NB4 (cell line): ENCODE data around the gene ID2.

Experiments
- DNase-seq: peaks from one replicate; pipeline ENCODE4 v3.0.0; 2010; ENCODE audit warnings: low read depth
- H3K4me3 ChIP-seq: one replicate; pipeline ENCODE4 v1.5.1; 2011; ENCODE audit warnings: mild to moderate bottlenecking, low read depth, low read length, moderate library complexity
- CTCF ChIP-seq: IDR thresholded peaks from one replicate; pipeline ENCODE4 v1.5.1; 2012; ENCODE audit warnings: low read depth, low read length
- MAX ChIP-seq: IDR thresholded peaks from 2 replicates; pipeline ENCODE4 v1.6.1; 2011; ENCODE audit warnings: low read depth, low read length
- MYC ChIP-seq: IDR thresholded peaks from 2 replicates; pipeline ENCODE4 v1.6.1; 2011; ENCODE audit warnings: low read depth, low read length
- POLR2A ChIP-seq: IDR thresholded peaks from 2 replicates; pipeline ENCODE4 v1.6.1; 2011; ENCODE audit warnings: mild to moderate bottlenecking; ENCODE audit not compliant: insufficient read length; ENCODE audit errors: extremely low read depth

ID2 gene

GRCh38 chr2:8704906-8705305 lies 23.1 kb downstream of the ID2 start:
- no peak for DNase-seq
- no peak overlapping the region for H3K4me3 ChIP-seq
- TF ChIP-seq CTCF (no peak), POLR2A (no peak), MAX (no peak), MYC (no peak)

- H3K4me3 ChIP-seq: no peak overlapping the region
- DNase-seq: no peak
- TF ChIP-seq MAX (no peak), POLR2A (no peak), CTCF (no peak), MYC (no peak)
Observed at GRCh38 chr2:8709611-8710010, 27.8 kb downstream of the ID2 start.

DNA sequence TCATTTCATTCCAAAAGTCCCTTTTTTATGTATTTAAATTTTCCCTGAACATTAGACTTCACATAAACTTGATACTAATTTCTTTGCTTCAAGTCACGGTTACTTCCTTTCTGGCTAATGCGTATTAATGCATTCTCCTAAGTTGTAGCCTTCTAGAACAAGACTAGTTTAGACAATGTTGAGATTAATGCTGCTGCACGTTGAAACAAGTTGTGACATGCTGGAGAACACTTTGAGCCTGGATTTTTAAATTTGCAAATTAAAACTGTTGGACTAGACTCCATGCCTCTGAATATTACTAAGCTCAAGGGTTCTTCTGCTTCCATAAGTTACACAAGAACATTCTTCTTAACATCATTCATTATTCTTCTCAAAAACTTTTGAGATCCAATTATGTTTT lies 29.1 kb downstream of the ID2 start:
- no peak for DNase-seq
- H3K4me3 ChIP-seq: no peak overlapping the region
- TF ChIP-seq CTCF (no peak), MAX (no peak), MYC (no peak), POLR2A (no peak)

- no peak for DNase-seq
- no peak for TF ChIP-seq CTCF
- TF ChIP-seq MAX: no peak
- no peak for TF ChIP-seq POLR2A
- no peak for TF ChIP-seq MYC
- H3K4me3 ChIP-seq: no peak overlapping the region
Observed at GRCh38 chr2:8714283-8714682, 32.4 kb downstream of the ID2 start.

DNA sequence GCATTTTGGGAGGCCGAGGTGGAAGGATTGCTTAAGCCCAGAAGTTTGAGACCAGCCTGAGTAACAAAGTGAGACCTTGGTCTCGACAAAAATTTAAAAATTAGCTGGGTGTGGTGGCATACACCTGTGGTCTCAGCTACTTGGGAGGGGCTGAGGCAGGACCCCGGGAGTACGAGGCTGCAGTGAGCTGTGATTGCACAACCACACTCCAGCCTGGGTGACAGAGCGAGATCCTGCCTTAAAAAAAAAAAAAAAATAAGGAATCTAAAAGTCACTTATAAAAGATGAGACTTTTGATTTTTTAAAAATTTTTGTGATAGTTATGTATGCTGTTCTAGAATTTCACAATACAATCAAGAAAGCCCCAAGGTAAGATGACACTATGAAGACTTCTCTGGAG lies 33.1 kb downstream of the ID2 start:
- no peak for DNase-seq
- H3K4me3 ChIP-seq: no peak overlapping the region
- TF ChIP-seq CTCF (no peak), MYC (no peak), POLR2A (no peak), MAX (no peak)

DNA sequence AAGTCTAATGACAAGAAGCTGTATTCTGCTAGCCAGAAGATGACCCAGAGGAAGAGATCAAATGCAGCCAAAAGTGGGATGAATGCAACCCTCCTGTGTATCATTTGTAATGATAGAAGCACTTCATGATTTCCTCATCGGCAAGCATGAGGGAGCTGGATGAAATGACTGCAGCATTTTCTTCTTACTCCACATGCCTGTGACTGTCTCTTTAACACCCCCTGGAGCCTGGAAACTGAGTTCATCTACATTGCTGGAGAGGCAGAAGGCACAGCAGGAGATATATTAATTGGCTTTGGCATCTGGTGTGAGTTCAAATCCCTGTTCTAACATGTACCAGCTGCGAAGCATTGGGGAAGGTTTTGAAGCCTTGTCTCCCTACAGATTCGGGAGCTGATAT lies 37.7 kb downstream of the ID2 start:
- TF ChIP-seq MAX: no peak
- TF ChIP-seq CTCF: no peak
- TF ChIP-seq MYC: no peak
- no peak for TF ChIP-seq POLR2A
- H3K4me3 ChIP-seq: no peak overlapping the region
- DNase-seq: no peak
